GM18868 (cell line): ENCODE measurements around the gene LRRTM1.

ENCODE experiments used
- ATAC-seq: cut with Tn5 transposase; IDR thresholded peaks from one replicate; pipeline ENCODE4 v1.9.1; 2021; ENCODE audit warnings: mild to moderate bottlenecking, moderate library complexity; ENCODE audit not compliant: unreplicated experiment

Gene LRRTM1

DNA sequence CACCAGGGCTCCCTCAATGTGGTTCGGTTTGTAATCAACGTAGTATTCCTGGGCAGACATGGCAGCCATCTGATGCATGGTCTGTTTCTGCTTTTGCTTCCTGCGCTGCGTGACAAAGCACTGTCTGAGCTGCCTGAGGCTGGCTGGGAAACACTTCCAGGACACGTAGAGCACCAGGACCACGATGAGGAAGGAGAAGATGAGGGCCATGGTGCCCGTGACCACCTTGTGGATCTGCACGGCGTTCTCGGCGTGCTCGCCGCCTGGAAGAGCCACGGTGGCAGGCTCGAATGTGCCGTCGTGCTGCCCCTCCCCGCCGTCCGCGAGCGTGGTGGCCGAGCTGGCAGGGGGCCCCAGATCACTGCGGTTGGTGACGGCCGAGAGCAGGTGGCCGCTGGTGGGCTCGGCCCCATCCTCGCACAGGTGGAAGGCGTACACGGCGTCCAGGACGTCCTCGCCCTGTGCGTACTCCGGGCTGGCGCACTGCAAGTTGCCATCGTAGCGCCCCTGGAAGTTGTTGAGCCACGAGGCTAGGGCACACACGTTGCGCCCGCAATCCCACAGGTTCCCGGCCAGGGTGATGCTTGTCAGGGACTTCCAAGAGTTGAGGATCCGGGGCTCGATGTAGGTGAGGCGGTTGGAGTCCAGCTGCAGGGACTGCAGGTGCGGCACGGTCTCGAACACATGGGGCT, 2.1 kb downstream of the LRRTM1 start:
- ATAC-seq = no peak

DNA sequence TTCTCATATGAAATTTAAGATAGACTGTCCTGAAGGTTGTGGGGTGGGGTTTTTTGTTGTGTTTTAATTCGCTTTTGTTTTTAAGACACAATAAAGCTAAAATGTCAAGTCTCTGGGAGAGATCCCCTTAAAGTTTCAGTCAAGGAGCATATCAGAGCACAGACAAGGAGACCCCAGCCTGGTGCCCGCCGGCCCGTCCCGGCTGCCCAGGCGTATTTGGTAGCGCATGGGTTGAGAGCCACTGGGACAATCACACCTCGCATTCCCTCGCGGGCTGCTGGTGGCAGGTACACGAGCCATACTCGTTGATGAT, 2.6 kb downstream of the LRRTM1 start:
- ATAC-seq = no peak

DNA sequence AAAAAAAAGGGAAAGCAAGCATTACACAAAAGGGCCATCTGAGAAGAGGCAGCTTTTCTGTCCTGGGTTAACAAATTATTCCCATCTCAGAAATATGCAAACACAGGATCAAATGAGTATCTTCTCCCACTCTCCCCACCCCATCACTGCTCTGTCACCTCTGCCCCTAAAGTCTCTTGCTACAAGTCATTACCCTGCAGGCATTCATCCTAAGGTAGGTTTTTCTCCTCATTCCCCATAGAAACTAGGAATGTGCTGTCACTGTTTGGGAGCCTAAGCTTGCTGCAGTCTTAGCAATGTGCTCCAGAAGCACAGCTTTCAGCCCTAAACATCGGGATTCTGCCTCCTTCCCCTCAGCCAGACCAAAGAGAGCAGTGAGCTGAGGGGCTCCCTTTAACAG, 3.6 kb downstream of the LRRTM1 start:
- ATAC-seq = no peak

DNA sequence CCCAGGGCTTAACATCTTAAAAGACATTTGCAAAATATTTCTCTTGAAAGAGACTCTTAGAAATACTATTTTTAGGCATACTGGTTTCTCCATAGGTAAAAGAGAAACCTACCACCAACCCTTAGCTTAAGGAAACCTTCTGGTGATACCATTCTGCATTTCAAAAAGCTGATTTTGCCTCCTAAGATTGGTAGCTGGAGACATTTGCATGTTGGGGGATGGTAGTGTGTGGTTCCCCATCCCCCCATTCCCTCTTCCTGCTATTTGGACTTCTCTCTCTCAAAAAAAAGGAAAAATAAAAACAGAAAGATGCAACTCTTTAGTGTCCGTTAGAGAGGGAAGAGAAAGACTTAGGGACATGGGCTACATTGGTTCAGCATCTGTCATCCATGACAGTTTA, 4.2 kb downstream of the LRRTM1 start:
- ATAC-seq = no peak

DNA sequence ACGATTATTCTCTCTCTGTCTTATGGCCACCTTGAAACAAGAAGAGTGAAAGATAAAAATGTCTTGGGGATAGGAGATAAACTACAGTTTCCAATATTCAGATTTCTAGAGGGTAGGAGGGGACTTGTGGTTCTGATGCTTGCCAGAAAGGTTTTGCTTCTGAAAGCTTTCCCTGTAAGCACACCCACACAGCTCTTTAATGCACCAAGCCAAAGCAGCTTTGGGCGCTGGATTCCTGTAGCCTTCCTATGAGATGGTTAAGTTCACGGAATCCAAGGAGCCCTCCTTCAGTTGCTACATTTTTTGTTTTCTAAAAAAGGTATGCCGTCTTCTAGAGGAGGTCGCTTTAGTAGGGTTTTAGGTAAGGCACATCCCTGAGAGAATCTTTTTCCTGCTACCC, 4.9 kb downstream of the LRRTM1 start:
- no peak for ATAC-seq

DNA sequence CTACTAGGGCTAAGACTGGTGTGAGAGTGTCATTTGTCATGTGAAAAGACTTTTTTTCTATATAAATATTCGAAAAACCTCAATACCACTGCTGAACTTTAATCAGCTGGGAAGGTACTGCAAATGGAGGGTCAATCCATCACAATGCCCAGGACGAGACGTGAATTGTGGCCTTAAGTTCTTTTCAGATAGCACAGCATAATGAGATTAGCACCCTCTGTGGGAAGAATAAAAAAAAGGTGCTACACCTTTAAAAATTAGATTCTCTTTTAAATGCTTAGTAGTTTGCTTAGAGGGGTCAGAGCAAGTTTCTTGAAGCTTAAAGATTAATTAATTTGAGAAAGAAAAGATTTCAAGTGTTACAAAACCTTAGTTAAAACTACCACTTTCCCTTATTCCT, 5.6 kb downstream of the LRRTM1 start:
- ATAC-seq = no peak

DNA sequence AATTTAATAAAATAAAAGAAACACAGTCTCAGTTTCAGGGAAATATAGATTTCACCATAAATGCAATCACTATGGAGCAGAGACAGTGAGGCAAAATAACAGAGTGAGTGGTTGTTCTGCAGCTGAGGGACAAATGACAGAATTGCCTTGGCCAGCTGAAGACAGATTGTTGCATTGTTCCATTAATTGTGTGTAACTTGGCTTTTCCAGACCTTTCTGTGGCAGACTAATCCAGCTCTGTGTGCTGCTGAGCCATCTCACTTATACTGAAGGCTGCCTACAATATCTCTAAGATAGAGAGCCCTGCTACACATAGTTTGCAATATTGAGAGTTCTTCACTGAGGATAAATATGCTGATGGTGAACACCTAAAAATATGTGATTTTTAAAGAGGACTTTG, 11.5 kb downstream of the LRRTM1 start:
- ATAC-seq = no peak

DNA sequence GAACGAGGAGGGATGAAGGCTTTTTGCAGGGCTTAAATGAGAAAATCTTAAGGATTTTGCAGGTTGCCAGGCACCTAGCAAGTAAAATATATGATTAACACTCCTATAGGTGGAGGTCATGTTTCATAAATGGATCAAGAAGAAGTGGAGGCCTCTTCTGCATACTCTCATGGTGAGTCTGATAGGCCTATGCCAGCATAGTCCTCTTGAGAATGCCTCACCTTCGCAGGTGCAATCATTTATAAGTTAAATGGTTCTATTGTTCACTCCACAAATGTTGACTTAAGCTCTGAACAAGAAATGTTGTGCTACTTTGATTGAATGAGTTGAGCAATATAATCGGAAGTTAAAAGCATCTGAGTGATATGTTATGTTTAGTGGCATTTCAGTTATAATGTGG, 12.1 kb downstream of the LRRTM1 start:
- ATAC-seq = no peak

DNA sequence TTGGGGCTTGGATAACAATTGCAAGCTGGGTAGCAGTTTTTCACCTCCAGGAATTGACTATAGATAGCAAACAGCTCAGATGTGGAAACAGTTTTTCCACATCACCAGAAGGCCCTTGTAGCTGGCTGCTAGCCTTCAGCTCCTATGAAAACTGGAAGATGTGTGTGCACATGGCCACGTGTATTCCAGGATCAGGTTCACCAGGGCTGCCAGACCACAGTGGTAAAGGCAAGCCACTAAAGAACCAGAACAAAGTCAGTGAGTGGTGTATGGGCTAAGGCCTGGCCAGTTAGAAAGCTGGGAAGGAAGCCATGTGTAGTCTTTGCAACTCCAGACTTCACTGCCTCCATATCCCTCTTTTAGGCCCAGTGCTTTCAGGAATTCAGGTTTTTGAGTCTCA, 12.9 kb downstream of the LRRTM1 start:
- ATAC-seq = no peak

DNA sequence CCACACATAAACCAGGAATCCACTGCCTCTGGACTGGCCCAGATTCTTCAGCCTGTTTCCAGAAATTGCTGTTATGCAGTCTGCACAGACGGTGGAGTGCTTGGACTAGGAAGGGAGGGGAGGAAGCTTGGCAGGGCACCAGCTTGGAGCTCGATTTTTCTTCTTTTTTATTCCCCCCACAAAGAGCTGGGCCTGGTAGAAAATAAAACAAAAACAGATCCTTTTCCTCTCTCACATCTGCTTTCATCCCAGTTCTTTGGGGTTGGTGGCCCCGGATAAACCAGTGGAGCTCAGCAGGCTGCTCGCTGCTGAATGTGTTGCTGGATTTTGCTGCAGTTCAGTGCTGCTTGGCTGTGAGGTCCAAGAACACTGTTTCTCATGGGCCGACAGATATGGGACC, 16.0 kb downstream of the LRRTM1 start:
- ATAC-seq = no peak

DNA sequence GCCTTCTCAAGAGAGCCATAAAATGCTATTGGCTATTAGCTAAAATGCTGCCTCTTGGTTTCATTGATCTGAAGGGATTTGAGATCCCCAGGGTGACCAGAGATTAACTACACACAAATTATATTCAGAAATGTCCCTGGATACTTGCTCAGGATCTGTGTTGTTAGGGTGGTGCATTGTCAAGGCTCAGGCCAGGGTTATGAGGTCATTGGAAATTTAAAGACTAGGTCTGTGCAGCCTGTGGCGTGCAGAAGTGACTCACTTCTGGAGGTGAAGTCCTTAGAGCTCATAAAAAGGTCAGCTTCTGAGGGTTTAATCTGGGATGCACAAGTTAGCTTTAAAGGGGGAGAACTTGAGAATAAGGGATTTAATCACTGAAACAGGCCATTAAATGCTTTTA, 23.5 kb downstream of the LRRTM1 start:
- ATAC-seq = no peak

DNA sequence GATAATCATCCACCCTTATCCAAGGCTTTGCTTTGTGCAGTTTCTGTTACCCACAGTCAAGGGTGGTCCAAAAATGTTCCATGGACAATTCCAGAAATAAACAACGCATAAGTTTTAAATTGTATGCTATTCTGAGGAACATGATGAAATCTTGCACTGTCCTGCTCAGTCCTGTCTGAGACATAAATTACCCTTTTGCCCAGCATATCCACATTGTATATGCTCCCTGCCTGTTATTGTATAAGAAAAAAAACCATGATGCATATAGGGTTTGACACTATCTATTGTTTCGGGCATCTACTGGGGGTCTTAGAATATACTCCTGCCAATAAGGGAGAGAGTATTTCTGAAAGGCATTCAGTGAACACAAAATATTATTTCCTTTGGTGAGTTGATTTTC, 24.0 kb downstream of the LRRTM1 start:
- ATAC-seq = no peak

DNA sequence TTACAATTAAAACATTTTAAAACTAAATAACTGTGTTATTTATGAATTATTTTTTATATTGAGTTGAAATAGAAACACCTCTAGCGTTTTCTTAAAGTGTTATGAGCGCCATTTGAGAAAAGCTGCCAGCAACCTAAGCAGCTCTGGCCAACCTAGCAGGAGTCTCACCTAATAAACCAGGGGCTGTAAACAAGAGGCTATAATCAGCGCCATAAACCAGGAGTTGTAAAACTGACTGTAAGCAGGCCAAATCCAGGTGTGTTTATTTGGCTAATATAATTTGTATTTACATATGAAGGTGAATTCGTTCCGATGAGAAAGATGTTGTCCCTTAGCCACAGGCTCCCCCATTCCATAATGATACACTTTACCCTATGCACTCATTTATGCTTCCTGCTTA, 34.7 kb downstream of the LRRTM1 start:
- ATAC-seq = no peak

DNA sequence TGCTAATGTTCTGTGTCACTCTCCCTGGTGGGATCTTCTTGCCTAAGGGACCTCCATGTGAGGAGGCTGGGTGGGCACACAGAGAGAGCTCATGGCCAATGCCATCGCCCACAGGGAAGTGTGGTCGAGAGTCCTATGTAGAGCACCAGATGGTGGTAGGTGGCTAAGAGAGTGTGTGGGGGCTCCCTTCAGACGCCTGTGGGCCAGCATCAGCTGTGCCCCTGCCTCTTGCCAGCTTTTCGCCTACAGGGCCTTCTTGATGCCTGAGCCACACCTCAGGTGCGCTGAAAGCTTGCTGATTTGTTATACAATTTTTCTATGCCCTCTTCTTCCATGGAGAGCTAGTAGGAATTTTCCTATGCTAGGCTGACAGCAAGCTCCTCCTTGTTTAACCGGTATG, 38.3 kb downstream of the LRRTM1 start:
- ATAC-seq = no peak

DNA sequence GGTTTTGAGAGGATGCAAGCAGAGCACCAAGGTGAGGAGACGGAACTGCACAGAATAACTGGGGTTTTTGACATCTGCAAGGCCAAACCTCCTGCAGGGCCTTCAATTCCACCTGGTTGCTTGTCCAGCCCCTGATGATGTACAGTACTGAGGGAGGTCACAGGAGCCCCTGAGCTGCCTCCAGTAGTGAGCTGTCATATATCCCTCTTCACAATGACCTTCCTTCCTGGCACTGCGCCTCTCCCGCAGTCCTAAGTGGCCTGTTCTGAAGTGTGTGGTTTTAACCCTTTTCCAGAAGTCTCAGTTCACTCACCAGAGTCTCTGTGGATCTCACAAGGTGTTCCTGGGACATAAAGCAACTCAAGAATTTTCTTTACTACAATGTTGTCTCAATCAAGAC, 45.3 kb downstream of the LRRTM1 start:
- no peak for ATAC-seq

DNA sequence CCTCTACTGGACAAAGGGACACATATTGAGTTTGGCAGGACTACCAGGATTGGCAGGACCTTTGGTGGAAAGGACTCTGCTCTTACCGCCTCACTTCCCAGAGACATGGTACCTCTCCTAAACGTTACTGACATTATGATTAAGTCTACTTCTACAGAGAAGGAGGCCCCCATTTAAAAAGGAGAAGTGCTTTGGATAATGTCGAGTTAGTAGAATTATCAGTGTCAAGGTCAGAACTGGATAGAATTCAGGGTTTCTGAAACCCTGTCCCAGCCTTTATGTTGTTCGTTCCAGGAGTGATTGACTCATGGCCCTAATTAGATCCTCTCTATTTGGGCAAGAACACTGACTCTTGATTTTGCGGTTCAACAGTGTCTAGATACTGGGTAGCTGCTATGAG, 45.8 kb downstream of the LRRTM1 start:
- ATAC-seq = no peak

DNA sequence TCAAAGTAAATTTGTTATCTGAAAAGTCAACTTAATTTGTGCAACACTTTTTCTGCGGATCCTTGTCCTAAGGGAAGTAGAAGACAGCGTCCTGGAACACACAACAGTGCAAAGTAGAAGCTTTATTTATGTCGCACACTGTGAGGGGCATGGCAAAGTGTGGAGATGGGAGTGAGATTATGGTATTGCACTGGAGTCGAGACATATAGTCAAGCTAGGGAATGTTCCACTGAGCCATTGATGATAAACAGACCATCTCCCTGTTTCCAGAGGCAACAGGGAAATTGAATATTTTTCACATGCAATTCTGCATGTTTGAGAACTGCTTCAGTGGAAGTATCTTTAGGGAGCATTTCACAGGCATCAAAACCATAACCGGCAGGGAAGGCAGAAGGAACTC, 46.2 kb downstream of the LRRTM1 start:
- no peak for ATAC-seq

DNA sequence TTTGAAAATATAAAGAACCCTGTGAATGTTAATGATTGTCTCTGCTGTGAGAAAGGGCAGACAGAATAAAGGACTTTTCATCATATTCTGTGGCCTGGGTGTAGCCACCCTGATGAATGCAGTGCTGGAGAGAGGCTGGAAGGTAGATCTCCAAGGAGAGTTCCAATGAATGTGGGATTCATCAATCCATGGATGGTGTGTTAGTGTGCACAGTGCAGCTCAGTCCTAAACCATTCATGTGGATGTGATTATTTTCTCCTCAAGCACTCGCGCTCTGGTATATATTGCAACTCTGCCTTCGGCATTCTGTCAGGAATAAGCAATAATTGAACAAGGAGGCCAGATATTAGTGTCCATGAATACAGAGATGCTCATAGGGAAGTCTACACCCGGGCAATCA, 47.1 kb downstream of the LRRTM1 start:
- no peak for ATAC-seq

DNA sequence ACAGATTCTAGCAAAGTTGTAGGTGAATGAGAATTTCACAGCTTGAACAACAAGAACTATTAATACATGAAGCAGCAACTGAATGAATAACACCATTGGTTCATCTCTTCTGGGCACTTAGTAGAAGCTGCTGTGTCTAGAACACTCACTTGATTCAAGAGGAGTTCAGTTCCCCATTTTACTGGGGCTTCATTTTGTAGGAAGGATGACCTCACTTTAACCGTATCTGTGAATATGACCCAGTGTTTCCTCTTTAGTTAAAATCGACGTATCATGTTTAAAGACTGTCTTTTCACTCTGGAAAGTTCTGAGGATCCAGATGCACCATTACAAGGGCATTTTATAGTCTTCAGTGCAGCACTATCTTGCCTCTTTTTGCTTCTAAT, 47.8 kb downstream of the LRRTM1 start:
- ATAC-seq = no peak

DNA sequence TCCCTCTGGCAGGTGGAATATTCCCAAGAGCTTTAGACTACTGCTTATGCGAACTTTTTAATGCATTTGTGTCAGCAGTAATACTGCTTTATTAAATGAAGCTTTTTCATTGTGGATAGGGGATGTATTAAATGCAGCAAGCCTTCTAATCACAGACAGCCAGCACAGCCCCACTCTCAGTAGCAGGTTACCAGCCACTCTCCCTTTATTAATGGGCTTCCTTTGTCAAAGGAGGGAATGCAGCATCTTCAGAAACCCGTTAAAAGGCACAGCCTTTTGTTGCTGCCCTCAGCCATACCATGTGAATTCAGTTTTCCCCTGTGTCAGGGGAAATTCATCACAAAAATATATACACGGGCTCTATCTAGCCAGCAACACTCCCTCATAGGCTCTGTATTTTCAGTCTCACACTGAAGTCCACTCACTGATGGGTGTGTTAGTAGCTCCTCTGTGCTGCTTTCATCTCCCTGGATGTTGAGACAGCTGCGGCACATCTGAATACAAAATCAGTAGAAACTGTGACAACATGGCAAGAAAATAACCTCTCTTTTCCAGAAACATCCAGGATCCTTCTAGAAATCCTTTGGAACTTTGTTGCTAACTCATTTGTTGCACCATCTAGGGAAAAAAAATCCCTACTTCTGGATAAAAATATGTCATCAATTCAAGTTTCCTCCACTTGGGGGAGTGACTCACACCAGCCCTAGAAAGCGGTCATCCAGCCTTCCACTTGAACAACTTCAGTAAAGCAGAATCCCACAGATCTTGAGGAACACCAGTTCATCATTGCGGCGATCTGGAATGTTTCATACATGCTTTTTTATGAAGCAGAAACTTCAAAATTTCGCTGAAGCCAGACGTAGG, 48.4 kb downstream of the LRRTM1 start:
- no peak for ATAC-seq

DNA sequence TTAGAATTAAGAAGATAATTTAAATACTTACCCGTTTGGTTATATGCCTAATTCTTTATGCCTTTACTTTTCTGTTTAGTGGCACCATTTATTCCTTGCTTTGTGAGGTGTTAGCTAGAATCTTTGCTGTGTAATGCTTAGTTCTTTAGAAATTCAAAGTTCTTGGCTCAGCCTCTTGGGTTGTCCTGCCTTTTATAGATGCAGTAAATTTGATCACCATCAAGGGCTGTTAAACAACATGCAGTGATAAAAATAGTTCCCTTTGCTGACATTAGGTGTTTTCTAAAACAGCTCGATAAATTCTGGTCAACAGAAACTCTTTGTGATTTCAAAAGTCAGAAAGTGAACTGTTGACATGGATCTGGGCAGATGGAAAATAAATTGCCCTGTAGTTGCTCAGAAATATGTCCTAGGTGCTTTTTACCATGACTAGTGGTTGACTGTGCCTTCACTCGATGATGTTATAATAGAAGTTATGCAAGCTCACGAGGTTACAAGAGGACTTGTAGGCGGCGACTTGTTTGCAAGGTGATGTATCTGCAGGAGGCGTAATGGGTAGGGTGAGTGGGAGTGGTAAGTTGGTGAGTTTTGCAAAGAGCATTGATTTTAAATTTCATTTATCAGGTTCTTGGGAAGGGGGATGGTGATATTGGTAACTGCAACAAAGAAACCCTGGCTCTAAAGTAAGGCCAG, 52.1 kb downstream of the LRRTM1 start:
- no peak for ATAC-seq
